AG04449 (cell line): Measurements from ENCODE around the gene BCKDK.

Experiments
- CTCF ChIA-PET: fragments of 350-600 bp; formaldehyde crosslinking; extraction: SDS; loops from one replicate; lab custom pipeline; 2021; ENCODE audit warnings: antibody characterized with exemption; lab: Yijun Ruan, JAX
- POLR2A ChIA-PET: fragments of 400-600, 350-600 bp; formaldehyde crosslinking; extraction: SDS; loops from one replicate; lab custom pipeline; 2020; ENCODE audit warnings: antibody characterized with exemption, inconsistent platforms; lab: Yijun Ruan, JAX
- DNase-seq: peaks from one replicate; pipeline ENCODE4 v3.0.0-alpha.2; 2010; ENCODE audit warnings: low read depth, low spot score
- H3K4me3 ChIP-seq: 2 replicates; pipeline ENCODE4 v1.5.1; 2011; ENCODE audit warnings: low read depth, mild to moderate bottlenecking, control low read depth, low read length
- TF ChIP-seq, protein P1 (sequence below): IDR thresholded peaks from one replicate; pipeline ENCODE4 v1.5.1; 2011; ENCODE audit warnings: mild to moderate bottlenecking, moderate library complexity, low read length, control low read depth, inconsistent platforms; ENCODE audit not compliant: insufficient read depth; ENCODE audit errors: missing control alignments

Gene BCKDK

DNA sequence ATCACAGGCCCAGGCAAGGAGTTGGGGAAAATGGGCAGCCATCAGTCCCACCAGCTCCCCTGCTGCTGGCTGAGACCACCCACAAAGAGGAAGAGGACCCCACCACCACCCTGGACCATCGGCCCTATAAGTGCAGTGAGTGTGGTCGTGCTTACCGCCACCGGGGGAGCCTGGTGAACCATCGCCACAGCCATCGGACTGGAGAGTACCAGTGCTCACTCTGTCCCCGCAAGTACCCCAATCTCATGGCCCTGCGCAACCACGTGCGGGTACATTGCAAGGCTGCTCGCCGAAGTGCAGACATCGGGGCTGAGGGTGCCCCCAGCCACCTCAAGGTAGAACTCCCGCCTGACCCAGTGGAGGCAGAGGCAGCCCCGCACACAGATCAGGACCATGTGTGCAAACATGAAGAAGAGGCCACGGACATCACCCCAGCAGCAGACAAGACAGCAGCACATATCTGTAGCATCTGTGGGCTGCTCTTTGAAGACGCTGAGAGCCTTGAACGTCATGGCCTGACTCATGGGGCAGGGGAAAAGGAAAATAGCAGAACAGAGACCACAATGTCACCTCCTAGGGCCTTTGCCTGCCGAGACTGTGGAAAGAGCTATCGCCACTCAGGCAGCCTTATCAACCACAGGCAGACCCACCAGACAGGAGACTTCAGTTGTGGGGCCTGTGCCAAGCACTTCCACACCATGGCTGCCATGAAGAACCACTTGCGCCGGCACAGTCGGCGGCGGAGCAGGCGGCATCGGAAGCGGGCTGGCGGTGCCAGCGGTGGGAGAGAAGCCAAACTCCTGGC is 30.4 kb upstream of the BCKDK start:
- H3K4me3 ChIP-seq = no peak overlapping the region
- ChIA-PET CTCF (interaction anchor here (0.6 to 1.4 kb wide), 2 partner anchors 64 to 93 kb away, joined by 3 to 4 read pairs; no protein-coding TSS in a partner anchor), POLR2A (no interaction called here)
- DNase-seq = no peak
- TF ChIP-seq, protein P1, sequence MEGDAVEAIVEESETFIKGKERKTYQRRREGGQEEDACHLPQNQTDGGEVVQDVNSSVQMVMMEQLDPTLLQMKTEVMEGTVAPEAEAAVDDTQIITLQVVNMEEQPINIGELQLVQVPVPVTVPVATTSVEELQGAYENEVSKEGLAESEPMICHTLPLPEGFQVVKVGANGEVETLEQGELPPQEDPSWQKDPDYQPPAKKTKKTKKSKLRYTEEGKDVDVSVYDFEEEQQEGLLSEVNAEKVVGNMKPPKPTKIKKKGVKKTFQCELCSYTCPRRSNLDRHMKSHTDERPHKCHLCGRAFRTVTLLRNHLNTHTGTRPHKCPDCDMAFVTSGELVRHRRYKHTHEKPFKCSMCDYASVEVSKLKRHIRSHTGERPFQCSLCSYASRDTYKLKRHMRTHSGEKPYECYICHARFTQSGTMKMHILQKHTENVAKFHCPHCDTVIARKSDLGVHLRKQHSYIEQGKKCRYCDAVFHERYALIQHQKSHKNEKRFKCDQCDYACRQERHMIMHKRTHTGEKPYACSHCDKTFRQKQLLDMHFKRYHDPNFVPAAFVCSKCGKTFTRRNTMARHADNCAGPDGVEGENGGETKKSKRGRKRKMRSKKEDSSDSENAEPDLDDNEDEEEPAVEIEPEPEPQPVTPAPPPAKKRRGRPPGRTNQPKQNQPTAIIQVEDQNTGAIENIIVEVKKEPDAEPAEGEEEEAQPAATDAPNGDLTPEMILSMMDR = no peak

DNA sequence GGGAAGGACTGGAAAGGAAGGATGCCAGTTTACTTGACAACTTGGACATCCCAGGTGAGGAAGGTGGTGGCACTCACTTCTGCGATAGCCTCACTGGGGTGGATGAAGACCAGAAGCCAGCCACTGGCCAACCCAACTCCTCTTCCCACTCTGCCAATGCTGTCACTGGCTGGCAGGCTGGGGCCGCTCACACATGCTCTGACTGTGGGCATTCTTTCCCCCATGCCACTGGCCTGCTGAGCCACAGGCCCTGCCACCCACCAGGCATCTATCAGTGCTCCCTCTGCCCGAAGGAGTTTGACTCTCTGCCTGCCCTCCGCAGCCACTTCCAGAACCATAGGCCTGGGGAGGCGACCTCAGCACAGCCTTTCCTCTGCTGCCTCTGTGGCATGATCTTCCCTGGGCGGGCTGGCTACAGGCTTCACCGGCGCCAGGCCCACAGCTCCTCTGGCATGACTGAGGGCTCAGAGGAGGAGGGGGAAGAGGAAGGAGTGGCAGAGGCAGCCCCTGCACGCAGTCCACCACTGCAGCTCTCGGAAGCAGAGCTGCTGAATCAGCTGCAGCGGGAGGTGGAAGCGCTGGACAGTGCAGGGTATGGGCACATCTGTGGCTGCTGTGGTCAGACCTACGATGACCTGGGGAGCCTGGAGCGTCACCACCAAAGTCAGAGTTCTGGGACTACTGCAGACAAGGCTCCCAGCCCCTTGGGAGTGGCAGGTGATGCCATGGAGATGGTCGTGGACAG is 29.4 kb upstream of the BCKDK start:
- ChIA-PET CTCF (interaction anchor here (1.4 kb wide), 2 partner anchors 63 to 125 kb away, joined by 4 read pairs; no protein-coding TSS in a partner anchor), POLR2A (no interaction called here)
- DNase-seq = no peak
- TF ChIP-seq, protein P1 = no peak
- no peak overlapping the region for H3K4me3 ChIP-seq

- ChIA-PET CTCF (interaction anchor here (1.0 to 1.4 kb wide), 2 partner anchors 63 to 126 kb away, joined by 4 read pairs; no protein-coding TSS in a partner anchor), POLR2A (no interaction called here)
- H3K4me3 ChIP-seq = no peak overlapping the region
- TF ChIP-seq, protein P1 = no peak
- no peak for DNase-seq
Measured at GRCh38 chr16:31079342-31079944, 28.7 kb upstream of the BCKDK start.

DNA sequence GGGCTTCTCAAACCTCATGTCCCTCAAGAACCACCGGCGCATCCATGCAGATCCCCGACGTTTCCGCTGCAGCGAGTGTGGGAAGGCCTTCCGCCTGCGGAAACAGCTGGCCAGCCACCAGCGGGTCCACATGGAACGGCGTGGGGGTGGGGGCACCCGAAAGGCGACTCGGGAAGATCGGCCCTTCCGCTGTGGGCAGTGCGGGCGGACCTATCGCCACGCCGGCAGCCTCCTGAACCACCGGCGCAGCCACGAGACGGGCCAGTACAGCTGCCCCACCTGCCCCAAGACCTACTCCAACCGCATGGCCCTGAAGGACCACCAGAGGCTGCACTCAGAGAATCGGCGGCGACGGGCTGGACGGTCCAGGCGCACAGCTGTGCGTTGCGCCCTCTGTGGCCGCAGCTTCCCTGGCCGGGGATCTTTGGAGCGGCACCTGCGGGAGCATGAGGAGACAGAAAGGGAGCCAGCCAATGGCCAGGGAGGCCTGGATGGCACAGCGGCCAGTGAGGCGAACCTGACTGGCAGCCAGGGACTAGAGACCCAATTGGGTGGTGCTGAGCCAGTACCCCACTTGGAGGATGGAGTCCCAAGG is 28.1 kb upstream of the BCKDK start:
- no peak overlapping the region for H3K4me3 ChIP-seq
- DNase-seq = no peak
- CTCF ChIA-PET = interaction anchor here (1.0 to 1.4 kb wide), 2 partner anchors 63 to 126 kb away, joined by 4 read pairs; no protein-coding TSS in a partner anchor
- POLR2A ChIA-PET = no interaction called here
- TF ChIP-seq, protein P1 = no peak

DNA sequence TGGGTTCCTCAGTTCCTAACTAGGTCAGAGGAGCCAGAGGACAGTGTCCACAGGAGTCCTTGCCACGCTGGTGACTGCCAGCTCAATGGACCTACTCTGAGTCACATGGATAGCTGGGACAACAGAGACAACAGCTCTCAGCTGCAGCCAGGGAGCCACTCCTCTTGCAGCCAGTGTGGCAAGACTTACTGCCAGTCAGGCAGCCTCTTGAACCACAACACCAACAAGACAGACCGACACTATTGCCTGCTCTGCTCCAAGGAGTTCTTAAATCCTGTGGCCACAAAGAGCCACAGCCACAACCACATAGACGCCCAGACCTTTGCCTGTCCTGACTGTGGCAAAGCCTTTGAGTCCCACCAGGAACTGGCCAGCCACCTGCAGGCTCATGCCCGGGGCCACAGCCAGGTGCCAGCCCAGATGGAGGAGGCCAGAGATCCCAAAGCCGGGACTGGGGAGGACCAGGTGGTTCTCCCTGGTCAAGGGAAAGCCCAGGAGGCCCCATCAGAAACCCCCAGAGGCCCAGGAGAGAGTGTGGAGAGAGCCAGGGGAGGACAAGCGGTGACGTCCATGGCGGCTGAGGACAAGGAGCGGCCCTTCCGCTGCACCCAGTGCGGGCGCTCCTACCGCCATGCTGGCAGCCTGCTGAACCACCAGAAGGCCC is 27.3 kb upstream of the BCKDK start:
- H3K4me3 ChIP-seq = no peak overlapping the region
- CTCF ChIA-PET = interaction anchor here (1.0 kb wide), 2 partner anchors 12 to 62 kb away, joined by 3 to 4 read pairs; no protein-coding TSS in a partner anchor
- DNase-seq = no peak
- TF ChIP-seq, protein P1 = no peak
- POLR2A ChIA-PET = no interaction called here
